Measurements from ENCODE around the gene ZNF574.
A peak's percentile ranks its signal among the peaks of the same experiment; 100 is the strongest.
"Not testable (repeated sequence)": the region's sequence is repeated elsewhere in the genome, so short reads cannot be mapped to it uniquely, and the experiment has no call there.

ZNF574 gene

DNA sequence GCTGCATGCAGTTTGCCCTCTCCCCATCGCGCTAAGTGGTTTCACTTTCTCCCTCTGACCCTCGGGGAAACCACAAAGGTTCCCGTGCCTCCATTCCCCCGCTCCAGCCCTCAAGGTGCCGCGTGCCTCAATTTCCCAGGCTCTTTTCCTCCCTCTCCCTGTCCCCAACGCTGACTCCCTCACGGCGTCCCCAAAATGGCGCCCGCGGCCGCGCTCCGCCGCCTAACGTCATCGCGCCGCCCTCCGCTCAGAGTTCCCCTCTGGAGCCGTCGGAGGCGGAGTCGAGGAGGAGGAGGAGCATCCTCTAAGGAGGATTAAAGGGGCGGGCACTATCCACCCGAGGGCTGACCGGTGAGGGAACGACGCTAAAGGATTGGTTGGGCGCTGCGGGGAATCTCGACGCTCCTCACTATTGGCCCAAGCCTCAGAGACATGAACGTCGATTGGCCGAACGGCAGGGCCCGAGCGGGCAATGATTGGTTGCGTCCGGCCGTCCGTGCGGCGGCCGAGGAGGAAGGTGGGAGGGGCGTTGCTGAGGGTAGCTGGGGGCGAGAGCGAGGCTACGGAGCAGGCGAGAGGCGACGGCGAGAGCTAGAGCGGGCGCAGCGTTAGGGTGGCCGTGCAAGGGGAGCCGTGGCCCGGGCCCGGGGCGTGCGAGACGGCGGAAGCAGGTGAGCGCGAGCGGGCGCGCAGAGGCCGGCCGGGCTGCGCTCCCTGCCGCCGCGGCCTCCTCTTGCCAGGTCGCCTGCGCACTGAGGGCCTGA is at the start of gene ZNF574:
ZNF574 (plus strand) TSS at position 551 of the 764 bp plus-strand sequence. CDS start 2,441 bp downstream, outside the sequence.
- H3K4me3 ChIP-seq (ENCODE audit: low read length): peak within 1 kb of the TSS; percentile 94
- TF ChIP-seq CTCF (IDR thresholded peaks at IDR 0.05; ENCODE audit: insufficient read depth, low read depth, low read length, missing control alignments): no peak
- DNase-seq (ENCODE audit: low read depth): peak; percentile 100

- DNase-seq (ENCODE audit: low read depth): no peak
- TF ChIP-seq CTCF (IDR thresholded peaks at IDR 0.05; ENCODE audit: insufficient read depth, low read depth, low read length, missing control alignments): peak; percentile 56
- no peak overlapping the region for H3K4me3 ChIP-seq (ENCODE audit: low read length)
Observed at GRCh38 chr19:42028304-42029216, 47.4 kb upstream of the ZNF574 start.

GRCh38 chr19:42030645-42031440 is 45.1 kb upstream of the ZNF574 start:
- no peak for DNase-seq (ENCODE audit: low read depth)
- TF ChIP-seq CTCF (IDR thresholded peaks at IDR 0.05; ENCODE audit: insufficient read depth, low read depth, low read length, missing control alignments): no peak
- H3K4me3 ChIP-seq (ENCODE audit: low read length): no peak overlapping the region

- no peak overlapping the region for H3K4me3 ChIP-seq (ENCODE audit: low read length)
- DNase-seq (ENCODE audit: low read depth): no peak
- no peak for TF ChIP-seq CTCF (IDR thresholded peaks at IDR 0.05; ENCODE audit: insufficient read depth, low read depth, low read length, missing control alignments)
Observed at GRCh38 chr19:42032431-42032830, 43.5 kb upstream of the ZNF574 start.

GRCh38 chr19:42033413-42033812 is 42.6 kb upstream of the ZNF574 start:
- no peak overlapping the region for H3K4me3 ChIP-seq (ENCODE audit: low read length)
- no peak for TF ChIP-seq CTCF (IDR thresholded peaks at IDR 0.05; ENCODE audit: insufficient read depth, low read depth, low read length, missing control alignments)
- no peak for DNase-seq (ENCODE audit: low read depth)

DNA sequence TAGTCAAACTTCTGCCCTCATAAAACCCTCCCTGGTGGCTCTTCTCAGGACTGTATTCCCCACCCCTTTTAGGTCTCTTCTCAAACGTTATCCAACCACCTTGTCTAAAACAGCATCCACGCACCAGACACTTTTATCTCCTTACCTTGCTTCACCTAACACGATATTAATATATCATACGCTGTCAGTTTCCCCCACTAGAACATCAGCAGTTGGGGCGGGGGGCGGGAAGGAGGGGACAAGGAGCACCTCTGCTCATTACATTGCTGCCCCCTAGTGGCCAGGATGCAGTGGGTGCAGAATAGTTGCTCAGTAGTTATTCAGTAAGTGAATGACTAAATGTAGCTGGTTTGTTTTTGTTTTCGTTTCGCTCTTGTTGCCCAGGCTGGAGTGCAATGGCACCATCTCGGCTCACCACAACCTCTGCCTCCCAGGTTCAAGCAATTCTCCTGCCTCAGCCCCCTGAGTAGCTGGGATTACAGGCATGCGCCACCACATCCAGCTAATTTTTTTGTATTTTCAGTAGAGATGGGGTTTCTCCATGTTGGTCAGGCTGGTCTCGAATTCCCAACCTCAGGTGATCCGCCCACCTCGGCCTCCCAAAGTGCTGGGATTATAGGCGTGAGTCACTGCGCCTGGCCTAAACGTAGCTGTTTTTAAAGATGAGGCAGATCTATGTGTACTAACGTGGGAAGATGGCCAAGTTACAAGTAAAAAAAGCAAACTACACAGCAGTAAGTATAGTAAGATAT is 41.1 kb upstream of the ZNF574 start:
- H3K4me3 ChIP-seq (ENCODE audit: low read length): not testable (repeated sequence)
- peak; percentile 71 for DNase-seq (ENCODE audit: low read depth)
- peak; percentile 82 for TF ChIP-seq CTCF (IDR thresholded peaks at IDR 0.05; ENCODE audit: insufficient read depth, low read depth, low read length, missing control alignments)

Data from epithelial cell of esophagus (primary cell).